GM12865 (cell line): ENCODE data around the gene FXR2.

Experiments used
- DNase-seq: peaks from one replicate; pipeline ENCODE4 v3.0.0; 2010; ENCODE audit warnings: low read depth
- H3K4me3 ChIP-seq: 2 replicates; pipeline ENCODE4 v1.5.1; 2011; ENCODE audit warnings: mild to moderate bottlenecking, low read depth, low read length, control low read depth
- CTCF ChIP-seq: IDR thresholded peaks from 2 replicates; pipeline ENCODE4 v1.5.1; 2011; ENCODE audit warnings: low read length, control low read depth, low read depth, inconsistent platforms; ENCODE audit not compliant: insufficient read depth; ENCODE audit errors: missing control alignments

FXR2 gene

GRCh38 chr17:7559320-7560171 lies 55.2 kb downstream of the FXR2 start:
- H3K4me3 ChIP-seq, result no peak overlapping the region
- DNase-seq, result no peak
- TF ChIP-seq CTCF, result no peak

GRCh38 chr17:7558544-7559319 lies 56.0 kb downstream of the FXR2 start, which contains the start of gene TNFSF13:
Gene TNFSF13 (plus strand): TSS chr17:7558750. CDS start chr17:7559040, 290 bp downstream.
- DNase-seq, result no peak

GRCh38 chr17:7557775-7558543 lies 56.7 kb downstream of the FXR2 start:
- peak overlapping the region; percentile 47 for H3K4me3 ChIP-seq
- peak; percentile 79 for DNase-seq
- TF ChIP-seq CTCF, result no peak

More at GRCh38 chr17:7558544-7559319, 56.0 kb downstream of the FXR2 start, which contains the start of gene TNFSF13:
- TF ChIP-seq CTCF, result no peak
- peak within 1 kb of the TSS; percentile 47 for H3K4me3 ChIP-seq

- no peak for DNase-seq
- no peak overlapping the region for H3K4me3 ChIP-seq
- no peak for TF ChIP-seq CTCF
Measured at GRCh38 chr17:7557147-7557764, 57.4 kb downstream of the FXR2 start.

- no peak for TF ChIP-seq CTCF
- DNase-seq, result no peak
- H3K4me3 ChIP-seq, result no peak overlapping the region
Measured at GRCh38 chr17:7556627-7557026, 58.1 kb downstream of the FXR2 start.

GRCh38 chr17:7555320-7555948 lies 59.3 kb downstream of the FXR2 start:
- no peak for DNase-seq
- no peak overlapping the region for H3K4me3 ChIP-seq
- TF ChIP-seq CTCF, result peak; percentile 11
